HEK293T (cell line): ENCODE results near the gene TNS3.

Experiments
- CTCF ChIA-PET: fragments of 350-600 bp; formaldehyde crosslinking; extraction: SDS; loops from one replicate; lab custom pipeline; 2021; ENCODE audit warnings: antibody characterized with exemption, inconsistent platforms; lab: Yijun Ruan, JAX
- POLR2A ChIA-PET: fragments of 350-600 bp; formaldehyde crosslinking; extraction: SDS; loops from one replicate; lab custom pipeline; 2020; ENCODE audit warnings: antibody characterized with exemption, inconsistent platforms; lab: Yijun Ruan, JAX
- DNase-seq: peaks from one replicate; pipeline ENCODE4 v3.0.0; 2012; ENCODE audit warnings: mixed read lengths; ENCODE audit errors: extremely low spot score
- ARNT ChIP-seq: fragments of 450-650 bp; IDR thresholded peaks from 2 replicates; pipeline ENCODE4 v1.6.1; 2017; ENCODE audit warnings: mild to moderate bottlenecking
- BHLHE40 ChIP-seq: fragments of 450-650 bp; IDR thresholded peaks from 2 replicates; pipeline ENCODE4 v1.6.1; 2016; ENCODE audit warnings: mild to moderate bottlenecking, moderate library complexity, borderline replicate concordance
- CTBP1 ChIP-seq: fragments of 450-650 bp; IDR thresholded peaks from 2 replicates; pipeline ENCODE4 v1.6.1; 2016; ENCODE audit warnings: borderline replicate concordance
- ELF4 ChIP-seq: fragments of 450-650 bp; IDR thresholded peaks from 2 replicates; pipeline ENCODE4 v1.6.1; 2017; ENCODE audit warnings: antibody characterized with exemption
- FOXA1 ChIP-seq: fragments of 450-650 bp; IDR thresholded peaks from 2 replicates; pipeline ENCODE4 v1.6.1; 2016; ENCODE audit warnings: mild to moderate bottlenecking
- FOXK2 ChIP-seq: fragments of 450-650 bp; IDR thresholded peaks from 2 replicates; pipeline ENCODE4 v1.6.1; 2016; ENCODE audit warnings: mild to moderate bottlenecking
- FOXM1 ChIP-seq: fragments of 450-650 bp; IDR thresholded peaks from 2 replicates; pipeline ENCODE4 v1.6.1; 2017; ENCODE audit warnings: mild to moderate bottlenecking, borderline replicate concordance
- HDGF ChIP-seq: fragments of 450-650 bp; IDR thresholded peaks from 2 replicates; pipeline ENCODE4 v1.6.1; 2017; ENCODE audit warnings: antibody characterized with exemption, borderline replicate concordance
- L3MBTL2 ChIP-seq: fragments of 450-650 bp; conservative IDR thresholded peaks from 2 replicates; pipeline ENCODE4 v1.6.1; 2016; ENCODE audit warnings: mild to moderate bottlenecking
- LEF1 ChIP-seq: fragments of 450-650 bp; IDR thresholded peaks from 2 replicates; pipeline ENCODE4 v1.6.1; 2017; ENCODE audit warnings: mild to moderate bottlenecking, borderline replicate concordance
- NFRKB ChIP-seq: fragments of 450-650 bp; IDR thresholded peaks from 2 replicates; pipeline ENCODE4 v1.6.1; 2016; ENCODE audit warnings: mild to moderate bottlenecking, moderate library complexity
- PKNOX1 ChIP-seq: fragments of 450-650 bp; IDR thresholded peaks from 2 replicates; pipeline ENCODE4 v1.6.1; 2016
- SP1 ChIP-seq: fragments of 450-650 bp; IDR thresholded peaks from 2 replicates; pipeline ENCODE4 v1.6.1; 2017
- SUZ12 ChIP-seq: fragments of 450-650 bp; IDR thresholded peaks from 2 replicates; pipeline ENCODE4 v1.6.1; 2016; ENCODE audit warnings: mild to moderate bottlenecking
- TARDBP ChIP-seq: fragments of 450-650 bp; IDR thresholded peaks from 2 replicates; pipeline ENCODE4 v1.6.1; 2016
- ZNF384 ChIP-seq: fragments of 450-650 bp; IDR thresholded peaks from 2 replicates; pipeline ENCODE4 v1.6.1; 2016

Gene TNS3

GRCh38 chr7:47518827-47519226 is 63.1 kb downstream of the TNS3 start:
- TF ChIP-seq FOXA1 (no peak), HDGF (no peak), FOXK2 (no peak)
- no peak for DNase-seq
- ChIA-PET CTCF (interaction anchor here (0.6 kb wide), 1 partner anchor 36 kb away, joined by 3 read pairs; no protein-coding TSS in a partner anchor), POLR2A (no interaction called here)

DNA sequence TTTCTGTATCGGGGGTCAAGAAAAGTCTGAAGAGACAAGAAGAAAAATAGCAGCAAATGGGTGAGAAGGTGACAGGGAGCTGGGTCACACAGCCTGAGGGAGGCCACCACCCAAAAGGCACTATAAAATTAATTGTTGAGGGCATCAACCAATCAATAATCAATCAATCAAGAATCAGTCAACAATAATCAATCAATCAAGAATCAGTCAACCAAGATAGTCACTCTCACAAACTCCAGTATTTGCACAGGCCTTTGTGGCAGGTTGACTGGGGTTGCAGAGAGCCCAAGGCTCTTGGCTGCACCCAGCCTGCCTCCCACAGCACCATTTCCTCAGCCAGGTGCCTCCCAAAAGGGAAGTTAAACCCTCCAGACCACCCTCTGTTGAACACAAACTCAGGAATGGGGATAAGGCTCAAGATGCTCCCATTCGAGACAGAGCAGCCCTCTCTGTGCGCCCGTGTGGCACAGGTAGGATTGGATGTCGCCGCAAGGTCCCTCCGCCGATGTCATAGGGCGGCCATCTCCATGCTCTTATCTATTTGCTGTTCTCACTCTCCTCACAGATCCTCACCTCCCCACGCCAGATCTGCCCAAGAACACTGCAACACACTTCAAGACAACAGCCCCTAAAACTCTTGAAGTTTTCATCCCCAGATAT is 64.0 kb downstream of the TNS3 start:
- TF ChIP-seq TARDBP (no peak), SP1 (no peak), FOXA1 (no peak), BHLHE40 (no peak), FOXM1 (no peak), ZNF384 (no peak), PKNOX1 (no peak; the same call in 1 of the 2 replicates), ELF4 (no peak), L3MBTL2 (no peak), FOXK2 (no peak)
- POLR2A ChIA-PET, result no interaction called here
- no peak for DNase-seq
- CTCF ChIA-PET, result no interaction called here

DNA sequence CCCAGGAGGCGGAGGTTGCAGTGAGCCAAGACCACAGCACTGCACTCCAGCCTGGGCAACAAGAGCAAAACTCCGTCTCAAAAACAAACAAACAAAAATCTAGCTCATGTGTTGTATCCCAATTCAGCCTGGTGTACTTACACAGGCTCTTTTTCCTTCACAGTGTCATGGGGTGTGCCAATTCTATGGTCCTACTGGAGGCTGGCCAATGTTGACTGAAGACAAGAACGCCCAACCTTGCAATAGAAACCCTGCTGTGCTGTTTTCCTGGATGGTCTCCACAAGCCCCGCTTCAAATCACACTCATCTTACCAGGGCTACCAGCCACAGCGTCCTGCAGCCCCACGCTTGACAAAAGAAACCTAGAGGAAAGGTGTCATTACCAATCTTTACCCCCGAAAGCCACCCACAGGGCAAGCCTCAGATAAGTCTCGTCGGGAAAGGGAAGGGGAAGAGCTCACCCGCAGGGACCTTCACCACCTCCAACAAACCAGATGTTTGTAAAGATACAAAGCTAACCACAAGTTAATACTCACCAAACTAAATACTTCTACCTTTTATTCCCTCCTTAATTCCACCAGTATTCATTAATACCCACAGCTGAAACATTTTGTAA is 64.8 kb downstream of the TNS3 start:
- no peak for TF ChIP-seq SP1
- no peak for TF ChIP-seq LEF1
- no peak for TF ChIP-seq FOXM1
- TF ChIP-seq SUZ12, result no peak
- no peak for TF ChIP-seq L3MBTL2
- TF ChIP-seq HDGF, result no peak
- TF ChIP-seq FOXK2, result no peak
- TF ChIP-seq ARNT, result no peak
- no peak for TF ChIP-seq NFRKB
- ChIA-PET CTCF (interaction anchor here (1.0 kb wide), 1 partner anchor 17 kb away, joined by 3 read pairs; no protein-coding TSS in a partner anchor), POLR2A (no interaction called here)

DNA sequence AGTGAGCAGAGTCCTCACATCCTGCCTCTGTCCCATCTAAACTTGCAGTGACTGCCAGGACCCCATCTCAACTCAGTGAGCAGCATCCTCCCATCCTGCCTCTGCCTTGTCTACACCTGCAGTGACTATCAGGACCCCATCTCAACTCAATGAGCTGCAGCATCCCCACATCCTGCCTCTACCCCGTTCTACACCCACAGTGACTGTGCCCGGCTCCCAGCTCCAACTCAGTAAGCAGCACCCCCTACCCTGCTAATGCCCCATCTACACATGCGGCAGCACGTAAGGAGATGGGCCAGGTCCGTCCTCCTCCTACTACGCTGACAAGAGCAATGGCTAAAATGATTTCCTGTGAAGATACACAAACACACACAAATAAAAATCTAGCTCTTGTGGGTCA is 65.5 kb downstream of the TNS3 start:
- POLR2A ChIA-PET, result no interaction called here
- TF ChIP-seq ZNF384, result no peak
- TF ChIP-seq FOXA1, result no peak
- TF ChIP-seq NFRKB, result no peak
- TF ChIP-seq SP1, result no peak
- no peak for TF ChIP-seq ARNT
- TF ChIP-seq LEF1, result no peak
- no peak for TF ChIP-seq L3MBTL2
- TF ChIP-seq TARDBP, result no peak
- no peak for TF ChIP-seq HDGF
- no peak for TF ChIP-seq SUZ12
- TF ChIP-seq ELF4, result no peak
- CTCF ChIA-PET, result interaction anchor here (1.0 kb wide), 1 partner anchor 16 kb away, joined by 3 read pairs; no protein-coding TSS in a partner anchor
- DNase-seq, result no peak

More for the DNA sequence above, 64.8 kb downstream of the TNS3 start:
- DNase-seq, result no peak

GRCh38 chr7:47515305-47515834 is 66.5 kb downstream of the TNS3 start:
- POLR2A ChIA-PET, result no interaction called here
- DNase-seq, result no peak

GRCh38 chr7:47514818-47515217 is 67.1 kb downstream of the TNS3 start:
- no peak for DNase-seq
- ChIA-PET CTCF (no interaction called here), POLR2A (no interaction called here)
- TF ChIP-seq LEF1, result no peak
- TF ChIP-seq NFRKB, result no peak
- no peak for TF ChIP-seq FOXK2
- no peak for TF ChIP-seq ELF4
- no peak for TF ChIP-seq ARNT
- TF ChIP-seq HDGF, result no peak
- TF ChIP-seq ZNF384, result no peak
- no peak for TF ChIP-seq CTBP1
- no peak for TF ChIP-seq L3MBTL2
- TF ChIP-seq FOXA1, result no peak
- TF ChIP-seq FOXM1, result no peak
- no peak for TF ChIP-seq TARDBP
- no peak for TF ChIP-seq SP1
- TF ChIP-seq PKNOX1, result no peak
- no peak for TF ChIP-seq BHLHE40
- TF ChIP-seq SUZ12, result no peak

More at GRCh38 chr7:47515305-47515834, 66.5 kb downstream of the TNS3 start:
- TF ChIP-seq BHLHE40, result no peak
- TF ChIP-seq ZNF384, result no peak
- CTCF ChIA-PET, result no interaction called here

GRCh38 chr7:47514367-47514766 is 67.5 kb downstream of the TNS3 start:
- TF ChIP-seq FOXM1 (no peak), BHLHE40 (no peak), PKNOX1 (no peak), FOXK2 (no peak), HDGF (no peak), ELF4 (no peak)
- DNase-seq, result no peak
- ChIA-PET CTCF (no interaction called here), POLR2A (no interaction called here)
